Tibial artery (tissue), 4 donors: ENCODE data around the gene ARL13A.

Experiments
- DNase-seq, 2 donors: peaks; one replicate each; pipeline ENCODE4 v3.0.0-alpha.2; 2019
- H3K27ac ChIP-seq, 2 donors: fragments of 200-600 bp; sonication (generic) in 1 of 2; 1 replicate in 1 of 2; 2 replicates in 1 of 2; pipeline ENCODE4 v1.5.1; 2018 to 2019; ENCODE audit warnings: mild to moderate bottlenecking in 1 of 2
- H3K27me3 ChIP-seq, 2 donors: fragments of 200-600 bp; sonication (generic) in 1 of 2; one replicate each; pipeline versions ENCODE4 v1.5.1 to v1.6.0; 2016 to 2019
- H3K36me3 ChIP-seq, 3 donors: fragments of 200-600 bp; sonication (generic) in 2 of 3; one replicate each; pipeline ENCODE4 v1.5.1; 2016 to 2019; ENCODE audit warnings: mild to moderate bottlenecking in 2 of 3
- H3K4me1 ChIP-seq, 4 donors: fragments of 200-600 bp; sonication (generic) in 2 of 4; 1 replicate in 3 of 4; 2 replicates in 1 of 4; pipeline ENCODE4 v1.5.1; 2016 to 2019
- H3K4me3 ChIP-seq, 2 donors: fragments of 200-600 bp; sonication (generic) in 1 of 2; 1 replicate in 1 of 2; 2 replicates in 1 of 2; pipeline ENCODE4 v1.5.1; 2018 to 2019; ENCODE audit warnings: mild to moderate bottlenecking in 2 of 2
- H3K9me3 ChIP-seq, 3 donors: fragments of 200-600 bp; sonication (generic) in 1 of 3; one replicate each; pipeline ENCODE4 v1.5.1; 2016 to 2019
- CTCF ChIP-seq, 2 experiments: fragments of 200-600 bp in 1 of 2; fragments of 450-650 bp in 1 of 2; IDR thresholded peaks; one replicate each; pipeline ENCODE4 v1.5.1; 2017 to 2019; ENCODE audit warnings: antibody characterized with exemption in 2 of 2, mild to moderate bottlenecking in 1 of 2, moderate library complexity in 1 of 2
- intact Hi-C: fragments of 100-400 bp; cut with DNase I; formaldehyde crosslinking; loops from one replicate; pipeline ENCODE4 v1.15.0; 2023; ENCODE audit warnings: low total_unique reads

The ARL13A gene

DNA sequence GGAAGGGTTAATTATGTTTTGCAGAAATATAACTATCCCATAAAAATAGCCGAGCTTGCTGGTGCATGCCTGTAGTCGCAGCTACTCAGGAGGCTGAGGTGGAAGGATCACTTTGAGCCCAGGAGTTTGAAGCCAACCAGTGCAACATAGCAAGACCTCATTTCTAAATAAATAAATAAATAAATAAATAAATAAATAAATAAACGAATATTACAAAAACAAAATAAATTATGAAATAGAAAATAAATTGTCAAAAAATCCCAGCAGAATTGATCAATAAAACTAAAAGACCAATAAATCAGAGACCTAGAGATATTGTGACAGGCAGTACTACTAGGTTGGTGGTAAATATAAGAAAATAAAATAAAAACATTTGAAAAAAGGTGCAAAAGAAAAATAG, 6.7 kb upstream of the ARL13A start:
- Histone ChIP-seq H3K27me3 (no peaks in the 10 kb centered on the region), H3K4me1 (no peaks in the 10 kb centered on the region), H3K27ac (no peak overlapping the region), H3K36me3 (no peaks in the 10 kb centered on the region), H3K9me3 (peaks cover 0 to 8% (median 0%) of the 10 kb centered on the region in 3 donors), H3K4me3 (no peak overlapping the region)
- intact Hi-C loops = no loop called here
- DNase-seq = no peak
- no peak for TF ChIP-seq CTCF (IDR thresholded peaks at IDR 0.05)

DNA sequence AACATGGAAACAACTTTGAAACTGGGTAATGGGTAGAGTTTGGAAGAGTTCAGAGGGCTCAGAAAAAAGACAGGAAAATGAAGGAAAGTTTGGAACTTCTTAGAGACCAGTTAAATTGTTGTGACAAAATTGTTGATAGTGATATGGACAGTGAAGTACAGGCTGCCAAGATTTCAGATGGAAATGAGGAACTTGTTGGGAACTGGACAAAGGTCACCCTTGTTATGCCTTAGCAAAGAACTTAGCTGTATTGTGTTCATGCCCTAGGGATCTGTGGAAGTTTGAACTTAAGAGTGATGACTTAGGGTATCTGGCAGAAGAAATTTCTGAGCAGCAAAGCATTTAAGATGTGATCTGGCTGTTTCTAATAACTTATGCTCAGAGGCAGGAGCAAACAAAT, 5.1 kb upstream of the ARL13A start:
- H3K4me3 ChIP-seq = no peak overlapping the region
- peaks cover 0 to 8% (median 0%) of the 10 kb centered on the region in 3 donors for H3K9me3 ChIP-seq
- no peaks in the 10 kb centered on the region for H3K36me3 ChIP-seq
- TF ChIP-seq CTCF (IDR thresholded peaks at IDR 0.05) = no peak
- intact Hi-C loops = no loop called here
- no peaks in the 10 kb centered on the region for H3K4me1 ChIP-seq
- no peak overlapping the region for H3K27ac ChIP-seq
- DNase-seq = no peak
- no peaks in the 10 kb centered on the region for H3K27me3 ChIP-seq

GRCh38 chrX:100969936-100970335, 428 bp downstream of the ARL13A start:
- no peaks in the 10 kb centered on the region for H3K27me3 ChIP-seq
- H3K9me3 ChIP-seq = no peaks in the 10 kb centered on the region
- DNase-seq = no peak
- H3K27ac ChIP-seq = no peak overlapping the region
- no peaks in the 10 kb centered on the region for H3K4me1 ChIP-seq
- H3K4me3 ChIP-seq = no peak overlapping the region
- H3K36me3 ChIP-seq = no peaks in the 10 kb centered on the region
- intact Hi-C loops = no loop called here
- TF ChIP-seq CTCF (IDR thresholded peaks at IDR 0.05) = no peak

- intact Hi-C loops = no loop called here
- H3K4me3 ChIP-seq = no peak overlapping the region
- no peak for DNase-seq
These were observed 3.9 kb downstream of the ARL13A start for GRCh38 chrX:100973411-100973810.

DNA sequence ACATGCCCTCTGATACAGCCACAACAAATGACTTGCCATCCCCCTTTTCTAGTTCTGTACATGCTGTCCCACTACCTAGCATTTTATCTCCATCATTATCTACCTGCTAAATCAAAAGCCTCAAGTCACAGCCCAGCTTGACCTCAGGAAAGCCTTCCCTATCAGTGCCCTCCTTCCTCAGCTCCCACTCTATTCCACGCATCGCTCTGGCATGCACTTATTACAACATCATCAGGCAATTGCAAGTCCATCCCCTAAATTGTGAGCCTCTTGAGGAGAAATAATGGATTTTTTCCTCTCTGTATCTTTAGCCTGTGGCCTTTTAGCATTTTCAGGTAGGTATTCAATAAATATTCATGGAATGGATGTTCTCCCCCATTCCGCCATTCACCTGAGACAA, 5.7 kb downstream of the ARL13A start:
- TF ChIP-seq CTCF (IDR thresholded peaks at IDR 0.05) = no peak
- Histone ChIP-seq H3K4me3 (no peak overlapping the region), H3K9me3 (no peaks in the 10 kb centered on the region), H3K36me3 (no peaks in the 10 kb centered on the region), H3K27me3 (no peaks in the 10 kb centered on the region), H3K4me1 (peaks cover 0 to 4% (median 0%) of the 10 kb centered on the region in 4 donors), H3K27ac (no peak overlapping the region)
- no peak for DNase-seq
- intact Hi-C loops = no loop called here

More at GRCh38 chrX:100973411-100973810, 3.9 kb downstream of the ARL13A start:
- H3K27ac ChIP-seq = no peak overlapping the region
- H3K36me3 ChIP-seq = no peaks in the 10 kb centered on the region
- no peak for TF ChIP-seq CTCF (IDR thresholded peaks at IDR 0.05)
- no peaks in the 10 kb centered on the region for H3K9me3 ChIP-seq
- no peaks in the 10 kb centered on the region for H3K4me1 ChIP-seq
- no peaks in the 10 kb centered on the region for H3K27me3 ChIP-seq

DNA sequence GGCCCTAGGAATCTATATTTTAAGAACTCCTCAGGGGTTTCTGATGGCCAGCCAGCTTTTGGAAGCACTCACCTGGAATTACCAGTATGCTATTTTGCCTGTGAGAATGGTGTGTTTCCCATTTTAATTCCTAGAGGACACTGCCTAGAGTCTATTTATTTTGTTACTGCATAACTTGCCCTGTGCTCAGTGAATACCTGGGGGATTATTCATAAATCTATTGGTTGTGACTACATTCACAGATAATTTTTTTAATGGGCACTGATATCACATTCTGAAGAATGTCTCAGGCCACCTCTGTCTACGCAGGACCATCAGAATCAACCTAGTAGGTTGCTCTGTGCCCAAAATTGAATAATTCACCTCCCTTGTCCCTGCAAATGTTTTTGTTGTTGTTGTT, 6.7 kb downstream of the ARL13A start:
- intact Hi-C loops = no loop called here
- no peak overlapping the region for H3K4me3 ChIP-seq
- no peak for TF ChIP-seq CTCF (IDR thresholded peaks at IDR 0.05)

More for the DNA sequence above, 6.7 kb downstream of the ARL13A start:
- no peaks in the 10 kb centered on the region for H3K9me3 ChIP-seq
- H3K27ac ChIP-seq = no peak overlapping the region
- DNase-seq = no peak
- H3K36me3 ChIP-seq = no peaks in the 10 kb centered on the region
- peaks cover 0 to 13% (median 0%) of the 10 kb centered on the region in 4 donors for H3K4me1 ChIP-seq
- no peaks in the 10 kb centered on the region for H3K27me3 ChIP-seq
